NCI-H2107 (cell line): Measurements from ENCODE around the gene RABGAP1L.

Experiments used
- DNase-seq: peaks from one replicate; lab custom pipeline; 2025; lab: John Stamatoyannopoulos, UW

The RABGAP1L gene

DNA sequence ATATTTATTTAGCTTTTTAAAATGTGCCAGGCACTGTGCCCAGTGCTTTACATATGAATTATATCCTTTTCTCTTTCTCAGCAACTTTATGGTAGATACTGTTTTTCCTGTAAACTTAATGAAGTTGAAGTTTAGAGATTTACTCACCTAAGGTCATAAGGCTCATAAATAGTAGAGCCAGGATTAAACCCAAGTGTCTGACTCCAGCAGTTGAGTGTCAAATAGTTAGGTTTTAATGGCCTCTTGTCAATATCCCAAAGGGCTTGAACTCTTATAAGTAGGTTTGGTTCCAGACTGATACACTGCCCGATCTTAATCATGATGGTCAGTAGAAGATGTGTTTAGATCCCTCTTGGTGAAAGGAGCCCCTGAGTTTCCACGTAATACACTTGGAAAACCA lies 37.8 kb downstream of the RABGAP1L start:
- no peak for DNase-seq

DNA sequence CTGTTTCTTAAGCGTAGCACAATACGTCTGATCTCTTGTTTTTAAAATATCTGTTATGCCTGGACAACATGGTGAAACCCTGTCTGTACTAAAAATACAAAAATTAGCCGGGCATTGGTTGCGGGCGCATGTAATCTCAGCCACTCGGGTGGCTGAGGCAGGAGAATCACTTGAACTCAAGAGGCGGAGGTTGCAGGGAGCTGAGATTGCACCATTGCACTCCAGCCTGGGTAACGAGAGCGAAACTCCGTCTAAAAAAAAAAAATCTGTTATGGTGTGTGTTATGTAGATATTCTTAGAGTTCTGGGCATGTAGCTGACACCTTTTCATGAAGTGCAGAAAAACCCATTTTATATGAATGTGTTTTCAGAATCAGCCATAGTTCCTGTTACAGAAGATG lies 38.2 kb downstream of the RABGAP1L start:
- DNase-seq, result no peak

DNA sequence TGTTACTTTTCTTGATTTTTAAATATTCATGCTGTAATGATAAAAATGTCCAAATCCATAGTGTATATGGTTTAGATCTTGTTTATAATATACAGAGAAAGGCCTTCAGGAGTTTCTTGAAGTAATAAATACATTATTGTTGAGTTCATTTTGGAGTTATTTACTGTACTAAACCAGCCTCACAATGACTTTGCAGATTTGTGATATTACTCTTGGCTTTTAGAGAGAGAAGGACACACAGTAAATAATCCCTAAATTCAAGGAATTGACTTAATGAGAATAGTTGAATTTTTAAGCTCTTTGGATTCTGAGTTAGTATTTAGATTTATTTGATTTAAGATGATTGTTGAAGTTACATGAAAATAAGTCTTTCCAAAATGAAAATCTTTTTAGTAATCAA lies 38.9 kb downstream of the RABGAP1L start:
- DNase-seq, result no peak

GRCh38 chr1:174200746-174201145 lies 41.4 kb downstream of the RABGAP1L start:
- no peak for DNase-seq

GRCh38 chr1:174204697-174205308 lies 45.5 kb downstream of the RABGAP1L start:
- no peak for DNase-seq

GRCh38 chr1:174206148-174206836 lies 47.0 kb downstream of the RABGAP1L start:
- DNase-seq, result no peak

GRCh38 chr1:174209347-174210187 lies 50.2 kb downstream of the RABGAP1L start:
- DNase-seq, result no peak

- DNase-seq, result no peak
Observed at GRCh38 chr1:174211486-174211885, 52.2 kb downstream of the RABGAP1L start.

GRCh38 chr1:174215766-174216165 lies 56.4 kb downstream of the RABGAP1L start:
- DNase-seq, result no peak

GRCh38 chr1:174217248-174217647 lies 57.9 kb downstream of the RABGAP1L start:
- DNase-seq, result no peak

GRCh38 chr1:174217787-174218574 lies 58.7 kb downstream of the RABGAP1L start:
- no peak for DNase-seq

GRCh38 chr1:174218983-174219382 lies 59.7 kb downstream of the RABGAP1L start:
- no peak for DNase-seq

- DNase-seq, result no peak
Observed at GRCh38 chr1:174219606-174220370, 60.5 kb downstream of the RABGAP1L start.

GRCh38 chr1:174221681-174222080 lies 62.4 kb downstream of the RABGAP1L start:
- DNase-seq, result no peak

GRCh38 chr1:174222166-174222949 lies 63.0 kb downstream of the RABGAP1L start:
- no peak for DNase-seq

GRCh38 chr1:174224641-174225040 lies 65.3 kb downstream of the RABGAP1L start:
- DNase-seq, result no peak

DNA sequence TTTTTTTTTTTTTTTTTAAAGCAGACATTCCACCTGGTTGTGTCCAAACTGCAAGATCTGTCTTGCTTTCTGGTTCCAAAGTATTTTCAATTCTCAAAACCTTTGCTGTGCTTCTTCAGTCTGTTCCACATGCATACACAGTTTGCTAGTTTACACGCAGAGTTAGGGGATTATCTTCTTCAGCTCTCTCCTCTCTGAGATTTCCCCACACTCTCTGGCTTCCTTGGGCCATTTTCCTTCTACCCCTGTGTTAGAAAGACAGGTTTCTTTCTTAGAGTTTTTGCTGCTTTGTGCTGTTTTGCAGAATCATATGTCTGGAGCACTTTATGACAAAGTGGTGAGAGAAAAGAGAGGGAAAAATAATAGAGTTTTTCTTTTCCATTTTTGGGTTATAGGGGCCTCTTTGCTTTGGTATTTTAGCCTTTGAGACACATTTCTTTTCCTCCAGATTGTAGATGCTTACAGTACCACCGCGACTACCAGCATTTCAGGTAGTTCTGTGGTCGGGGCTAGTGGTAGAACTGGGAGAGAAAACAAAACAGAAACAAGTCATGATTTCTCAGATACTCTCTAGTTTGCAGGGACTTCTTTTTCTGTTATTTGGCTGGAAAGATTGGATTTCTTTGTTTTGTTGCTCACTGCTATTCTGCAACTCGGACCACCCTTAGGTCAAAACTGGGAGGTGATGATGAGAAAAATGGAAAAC lies 66.3 kb downstream of the RABGAP1L start:
- no peak for DNase-seq

DNA sequence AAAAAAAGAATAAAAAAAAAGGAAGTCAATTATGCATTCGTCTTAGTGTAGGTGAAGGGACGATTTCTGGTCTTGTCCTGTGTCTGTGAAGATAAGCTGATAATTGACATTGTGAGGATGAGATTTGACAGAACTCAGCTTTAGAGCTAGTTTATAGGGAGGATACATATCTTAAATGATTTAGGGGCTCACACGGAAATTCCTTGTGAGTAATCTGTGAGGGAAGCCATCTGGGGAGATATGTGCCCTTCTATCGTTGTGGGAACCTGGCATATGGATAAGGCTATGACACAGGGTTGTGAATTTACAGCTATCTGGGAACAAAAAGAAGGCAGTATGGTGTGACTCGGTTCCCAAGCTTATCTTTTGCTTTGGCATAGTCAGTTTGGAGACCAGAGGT lies 71.1 kb downstream of the RABGAP1L start:
- DNase-seq, result no peak

- no peak for DNase-seq
Observed at GRCh38 chr1:174232761-174233160, 73.4 kb downstream of the RABGAP1L start.
